NB4 (cell line): Measurements from ENCODE around the gene ADAMTS3.

Experiments used
- CTCF ChIP-seq: IDR thresholded peaks from one replicate; pipeline ENCODE4 v1.5.1; 2012; ENCODE audit warnings: low read depth, low read length
- POLR2A ChIP-seq: IDR thresholded peaks from 2 replicates; pipeline ENCODE4 v1.6.1; 2011; ENCODE audit warnings: mild to moderate bottlenecking; ENCODE audit not compliant: insufficient read length; ENCODE audit errors: extremely low read depth

- TF ChIP-seq POLR2A (no peak), CTCF (no peak)
Measured at GRCh38 chr4:72553540-72554337, 15.3 kb downstream of the ADAMTS3 start.
